Body of pancreas (tissue), 4 donors: ENCODE results near the gene ADAMTS20.

Experiments
- CTCF ChIP-seq, 7 experiments: fragments of 450-650 bp in 4 of 7; fragments of 200-600 bp in 3 of 7; sonication (generic) in 3 of 7; IDR thresholded peaks; one replicate each; pipeline ENCODE4 v1.5.1; 2016 to 2019; ENCODE audit warnings: antibody characterized with exemption in 7 of 7
- POLR2A ChIP-seq, 3 donors: fragments of 450-650 bp; IDR thresholded peaks; one replicate each; pipeline ENCODE4 v1.6.1; 2016; ENCODE audit warnings: antibody characterized with exemption in 3 of 3, mild to moderate bottlenecking in 2 of 3

- TF ChIP-seq CTCF (IDR thresholded peaks at IDR 0.05) (no peak), POLR2A (IDR thresholded peaks at IDR 0.05) (no peak)
These were observed 4.1 kb upstream of the ADAMTS20 start for GRCh38 chr12:43556057-43556456.
